HG03378 (cell line): ENCODE data around the gene HIBCH.
A peak's percentile ranks its signal among the peaks of the same experiment; 100 is the strongest.

Experiments
- ATAC-seq: cut with Tn5 transposase; IDR thresholded peaks from one replicate; pipeline ENCODE4 v1.9.1; 2021; ENCODE audit warnings: mild to moderate bottlenecking, moderate library complexity; ENCODE audit not compliant: unreplicated experiment

HIBCH gene

GRCh38 chr2:190165491-190165890 is 154.1 kb downstream of the HIBCH start:
- ATAC-seq = no peak

DNA sequence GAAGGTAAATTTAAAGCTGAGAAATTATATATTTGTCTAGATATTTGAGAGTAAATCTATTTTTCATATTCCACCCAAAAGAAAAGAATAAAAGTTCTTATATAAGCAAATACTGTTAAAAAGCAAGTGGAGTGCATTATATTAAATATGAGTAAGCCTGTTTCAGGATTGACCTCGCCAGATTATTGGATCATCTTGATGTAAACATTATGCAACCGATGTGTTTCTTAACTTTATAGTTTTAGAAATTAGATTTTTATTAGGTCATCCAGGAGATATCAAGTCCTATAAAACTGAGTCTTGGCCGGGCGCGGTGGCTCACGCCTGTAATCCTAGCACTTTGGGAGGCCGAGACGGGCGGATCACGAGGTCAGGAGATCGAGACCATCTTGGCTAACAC is 156.8 kb downstream of the HIBCH start:
- ATAC-seq = no peak

GRCh38 chr2:190159453-190159852 is 160.2 kb downstream of the HIBCH start:
- ATAC-seq = no peak

GRCh38 chr2:190158798-190159434 is 160.7 kb downstream of the HIBCH start:
- ATAC-seq = no peak

- ATAC-seq = peak; percentile 37
These were observed 161.8 kb downstream of the HIBCH start for GRCh38 chr2:190157613-190158528.

GRCh38 chr2:190156530-190157212 is 163.0 kb downstream of the HIBCH start:
- no peak for ATAC-seq
